Liver (tissue), 9 donors: ENCODE data around the gene NR0B2. TPM values are rescaled to one million over a fixed set of nuclear protein-coding genes. Genes with fewer than 3 reads are reported as not detected.
A peak's percentile ranks its signal among the peaks of the same experiment; 100 is the strongest.

Source experiments
- DNase-seq: peaks from one replicate; pipeline ENCODE4 v3.0.0-alpha.2; 2017; ENCODE audit warnings: low spot score
- H3K27ac ChIP-seq, 2 donors: one replicate each; pipeline ENCODE4 v1.7.0; 2013; ENCODE audit warnings: inconsistent platforms in 2 of 2, low read length in 2 of 2, control low read depth in 1 of 2, low read depth in 1 of 2, mild to moderate bottlenecking in 1 of 2
- H3K27me3 ChIP-seq, 4 donors: one replicate each; pipeline versions ENCODE4 v1.6.1 to v1.7.0; 2013; ENCODE audit warnings: low read length in 3 of 4, inconsistent platforms in 1 of 4, mild to moderate bottlenecking in 1 of 4, moderate library complexity in 1 of 4; ENCODE audit not compliant: control insufficient read depth in 4 of 4, insufficient read depth in 4 of 4
- H3K36me3 ChIP-seq, 4 donors: one replicate each; pipeline versions ENCODE4 v1.6.1 to v1.7.0; 2013; ENCODE audit warnings: low read length in 3 of 4, mild to moderate bottlenecking in 3 of 4, low read depth in 1 of 4, moderate library complexity in 1 of 4; ENCODE audit not compliant: control insufficient read depth in 4 of 4, insufficient read depth in 3 of 4
- H3K4me1 ChIP-seq, 4 donors: one replicate each; pipeline versions ENCODE4 v1.6.1 to v1.7.0; 2013; ENCODE audit warnings: low read length in 3 of 4, mild to moderate bottlenecking in 3 of 4, moderate library complexity in 1 of 4; ENCODE audit not compliant: control insufficient read depth in 4 of 4, insufficient read depth in 4 of 4
- H3K4me3 ChIP-seq, 3 donors: one replicate each; pipeline versions ENCODE4 v1.6.1 to v1.7.0; 2013; ENCODE audit warnings: low read length in 3 of 3, control low read depth in 1 of 3, low read depth in 1 of 3, mild to moderate bottlenecking in 1 of 3
- H3K9ac ChIP-seq, 2 donors: one replicate each; pipeline ENCODE4 v1.7.0; 2013; ENCODE audit warnings: low read length in 2 of 2, mild to moderate bottlenecking in 2 of 2, moderate library complexity in 2 of 2, control low read depth in 1 of 2, low read depth in 1 of 2
- H3K9me3 ChIP-seq, 4 donors: one replicate each; pipeline versions ENCODE4 v1.6.1 to v1.7.0; 2013; ENCODE audit warnings: low read length in 3 of 4; ENCODE audit not compliant: control insufficient read depth in 4 of 4
- ATF3 ChIP-seq: IDR thresholded peaks from 2 replicates; pipeline ENCODE4 v1.6.1; 2016; ENCODE audit warnings: antibody characterized with exemption
- EGR1 ChIP-seq, 2 donors: IDR thresholded peaks; 2 replicates each; pipeline ENCODE4 v1.6.1; 2016 to 2018; ENCODE audit warnings: antibody characterized with exemption in 2 of 2, low read depth in 2 of 2
- FOXA2 ChIP-seq: IDR thresholded peaks from 2 replicates; pipeline ENCODE4 v1.6.1; 2016; ENCODE audit warnings: antibody characterized with exemption
- HNF4A ChIP-seq, 2 donors: conservative IDR thresholded peaks; 2 replicates each; pipeline ENCODE4 v1.6.1; 2016; ENCODE audit warnings: antibody characterized with exemption in 2 of 2, mild to moderate bottlenecking in 2 of 2
- JUND ChIP-seq, 2 donors: IDR thresholded peaks; 2 replicates each; pipeline ENCODE4 v1.6.1; 2016; ENCODE audit warnings: antibody characterized with exemption in 2 of 2
- MAX ChIP-seq: IDR thresholded peaks from 2 replicates; pipeline ENCODE4 v1.6.1; 2016; ENCODE audit warnings: antibody characterized with exemption
- RAD21 ChIP-seq, 2 donors: IDR thresholded peaks; 2 replicates each; pipeline ENCODE4 v1.6.1; 2016; ENCODE audit warnings: antibody characterized with exemption in 2 of 2, mild to moderate bottlenecking in 2 of 2
- REST ChIP-seq: IDR thresholded peaks from 2 replicates; pipeline ENCODE4 v1.6.1; 2016; ENCODE audit warnings: antibody characterized with exemption, mild to moderate bottlenecking
- RXRA ChIP-seq, 2 donors: IDR thresholded peaks; 2 replicates each; pipeline ENCODE4 v1.6.1; 2017 to 2018; ENCODE audit warnings: antibody characterized with exemption in 2 of 2, mild to moderate bottlenecking in 1 of 2
- SP1 ChIP-seq: IDR thresholded peaks from 2 replicates; pipeline ENCODE4 v1.6.1; 2018; ENCODE audit warnings: antibody characterized with exemption, mild to moderate bottlenecking
- TAF1 ChIP-seq: conservative IDR thresholded peaks from 2 replicates; pipeline ENCODE4 v1.6.1; 2016; ENCODE audit warnings: antibody characterized with exemption, mild to moderate bottlenecking
- YY1 ChIP-seq: IDR thresholded peaks from 2 replicates; pipeline ENCODE4 v1.6.1; 2016; ENCODE audit warnings: antibody characterized with exemption, mild to moderate bottlenecking
- ZBTB33 ChIP-seq: IDR thresholded peaks from 2 replicates; pipeline ENCODE4 v1.6.1; 2016; ENCODE audit warnings: antibody characterized with exemption
- WGBS: extraction: QIAGEN DNeasy Blood & Tissue Kit; methylation state at CpG from one replicate; pipeline ENCODE4 v1.1.7; 2013; 5-methylcytosine and 5-hydroxymethylcytosine counted together
- polyA plus RNA-seq, 2 donors: library from polyadenylated mRNA; stranded (reverse) in 1 of 2; unstranded in 1 of 2; fragments of 200-250 nt in 1 of 2; fragments of >200 nt in 1 of 2; fragmentation: Nextera tagmentation in 1 of 2; extraction: Ambion mirVana in 1 of 2; gene quantifications; one replicate each; pipeline versions ENCODE4 v1.2.1 to v1.2.3, GENCODE V29; 2013 to 2015
- total RNA-seq, 2 donors: library from RNA; depleted of rRNA; stranded (reverse); fragments of >200 nt; gene quantifications; one replicate each; pipeline ENCODE4 v1.2.3, GENCODE V29; 2014
- donor health status: healthy.
- donor health status: healthy.
- donor health status: healthy.
- donor health status: healthy.
- donor health status: healthy.

The NR0B2 gene
- total and polyA plus RNA-seq, 4 donors = 15.7 to 166 (median 40.6) TPM

- no peak for DNase-seq
- no peaks in the 10 kb centered on the region for H3K36me3 ChIP-seq
- H3K4me1 ChIP-seq = peaks cover 3 to 23% (median 10%) of the 10 kb centered on the region in 4 donors
- WGBS = 48% methylated on average over 13 of the region's 13 CpGs
- H3K9ac ChIP-seq = no peak overlapping the region
- no peaks in the 10 kb centered on the region for H3K9me3 ChIP-seq
- TF ChIP-seq RXRA (IDR thresholded peaks at IDR 0.05) (no peak), FOXA2 (no peak), JUND (IDR thresholded peaks at IDR 0.05) (no peak), SP1 (no peak), ATF3 (no peak), REST (no peak), TAF1 (no peak)
- H3K4me3 ChIP-seq = peak overlapping the region in 2 of 3 donors; percentile 59 to 82
- H3K27ac ChIP-seq = no peak overlapping the region
- no peaks in the 10 kb centered on the region for H3K27me3 ChIP-seq
Measured at GRCh38 chr1:26959270-26959669, 45.5 kb upstream of the NR0B2 start.

- Histone ChIP-seq H3K9me3 (no peaks in the 10 kb centered on the region), H3K27me3 (no peaks in the 10 kb centered on the region), H3K36me3 (no peaks in the 10 kb centered on the region), H3K27ac (no peak overlapping the region), H3K9ac (no peak overlapping the region), H3K4me3 (no peak overlapping the region), H3K4me1 (peaks cover 0 to 18% (median 7%) of the 10 kb centered on the region in 4 donors)
- 94% methylated on average over 3 of the region's 3 CpGs for WGBS
- DNase-seq = no peak
- TF ChIP-seq RAD21 (IDR thresholded peaks at IDR 0.05) (no peak), JUND (IDR thresholded peaks at IDR 0.05) (no peak), TAF1 (no peak), HNF4A (conservative IDR thresholded peaks at IDR 0.05) (no peak), EGR1 (IDR thresholded peaks at IDR 0.05; ENCODE audit: low read depth in 2 of 2) (no peak), ZBTB33 (no peak), MAX (no peak), ATF3 (no peak), YY1 (no peak), RXRA (IDR thresholded peaks at IDR 0.05) (no peak)
Measured at GRCh38 chr1:26957306-26957705, 43.5 kb upstream of the NR0B2 start.
